HG02884 (cell line): ENCODE results near the gene MON1A.

ENCODE experiments used
- ATAC-seq: cut with Tn5 transposase; IDR thresholded peaks from one replicate; pipeline ENCODE4 v1.9.1; 2021; ENCODE audit warnings: mild to moderate bottlenecking, moderate library complexity; ENCODE audit not compliant: unreplicated experiment

MON1A gene

DNA sequence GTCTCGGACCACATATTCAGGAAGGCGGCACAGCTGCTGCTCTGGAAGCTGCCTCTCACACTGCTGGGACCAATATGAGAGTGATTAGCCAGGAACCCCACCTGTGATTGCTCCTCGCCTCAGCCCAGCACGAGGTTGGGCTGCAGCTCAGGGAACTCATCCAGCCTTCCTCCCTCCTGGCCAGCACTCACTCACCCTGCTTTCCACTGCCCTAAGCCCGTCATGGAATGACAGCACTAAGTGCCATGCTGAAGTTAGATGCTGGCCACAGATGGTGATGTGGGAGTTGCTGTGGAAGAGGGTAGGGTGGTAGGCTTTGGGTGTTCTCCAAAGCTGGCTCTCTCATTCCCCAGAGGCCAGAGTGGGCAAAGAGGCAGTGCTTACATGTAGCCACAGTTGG lies 33.3 kb downstream of the MON1A start:
- ATAC-seq = no peak

GRCh38 chr3:49895791-49896190 lies 33.8 kb downstream of the MON1A start:
- ATAC-seq = no peak

DNA sequence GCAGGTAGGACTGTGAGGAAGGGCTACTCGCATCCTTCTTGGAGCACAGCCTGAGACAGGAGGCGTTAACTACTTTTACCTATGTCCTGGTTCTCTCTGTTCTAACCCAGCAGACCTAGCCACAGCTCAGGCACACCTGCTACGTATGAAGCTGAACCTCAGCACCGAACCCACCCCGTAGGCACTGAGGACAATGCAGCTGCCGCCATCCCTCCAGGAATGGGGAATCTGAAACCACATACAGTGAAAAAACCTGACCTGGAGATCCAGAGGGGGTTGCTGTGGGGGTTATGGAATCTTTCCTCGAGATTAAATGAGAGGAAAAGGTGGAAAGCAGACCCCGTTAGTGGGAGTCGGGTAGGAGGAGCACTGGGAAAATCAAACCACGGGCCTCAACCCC lies 40.3 kb downstream of the MON1A start:
- ATAC-seq = no peak

GRCh38 chr3:49886922-49887265 lies 42.7 kb downstream of the MON1A start:
- no peak for ATAC-seq

DNA sequence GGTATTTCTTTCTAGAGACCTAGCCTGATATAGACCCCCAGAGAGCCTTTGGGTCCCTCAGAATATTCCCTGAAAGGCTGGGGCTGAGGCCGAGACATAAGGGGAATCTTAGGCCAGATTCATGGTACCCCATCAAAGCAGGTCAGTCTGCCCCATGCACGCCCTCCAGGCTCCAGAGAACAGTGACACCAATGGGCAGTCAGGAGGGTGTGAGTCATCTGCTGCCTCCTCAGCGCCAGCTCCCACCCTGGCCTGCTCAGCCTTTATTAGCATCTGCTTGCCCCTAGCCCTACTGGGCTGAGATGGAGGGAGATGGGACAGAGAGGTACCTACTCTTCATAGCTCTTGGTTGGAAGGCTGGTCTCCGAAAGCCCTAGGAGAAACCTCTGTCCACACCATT lies 45.6 kb downstream of the MON1A start:
- no peak for ATAC-seq

DNA sequence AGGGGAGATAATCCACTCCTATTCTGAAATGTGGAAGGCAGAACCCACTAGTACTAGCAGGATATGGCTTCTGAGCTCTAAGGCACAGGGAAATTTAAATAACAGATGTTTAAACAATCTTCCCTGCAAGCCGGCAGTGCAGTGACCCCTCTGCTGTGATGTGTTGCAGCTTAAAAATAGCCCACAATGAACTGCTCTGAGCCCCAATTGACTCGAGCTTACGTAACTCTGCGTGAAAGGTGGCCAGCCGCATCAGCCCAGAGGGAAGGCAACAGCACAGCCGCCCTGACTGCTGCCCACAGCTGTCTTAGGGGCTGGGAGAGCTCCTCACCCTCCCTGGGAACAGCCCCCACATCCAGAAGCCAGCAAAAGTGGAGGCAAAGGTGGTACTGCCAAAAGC lies 47.4 kb downstream of the MON1A start:
- no peak for ATAC-seq

DNA sequence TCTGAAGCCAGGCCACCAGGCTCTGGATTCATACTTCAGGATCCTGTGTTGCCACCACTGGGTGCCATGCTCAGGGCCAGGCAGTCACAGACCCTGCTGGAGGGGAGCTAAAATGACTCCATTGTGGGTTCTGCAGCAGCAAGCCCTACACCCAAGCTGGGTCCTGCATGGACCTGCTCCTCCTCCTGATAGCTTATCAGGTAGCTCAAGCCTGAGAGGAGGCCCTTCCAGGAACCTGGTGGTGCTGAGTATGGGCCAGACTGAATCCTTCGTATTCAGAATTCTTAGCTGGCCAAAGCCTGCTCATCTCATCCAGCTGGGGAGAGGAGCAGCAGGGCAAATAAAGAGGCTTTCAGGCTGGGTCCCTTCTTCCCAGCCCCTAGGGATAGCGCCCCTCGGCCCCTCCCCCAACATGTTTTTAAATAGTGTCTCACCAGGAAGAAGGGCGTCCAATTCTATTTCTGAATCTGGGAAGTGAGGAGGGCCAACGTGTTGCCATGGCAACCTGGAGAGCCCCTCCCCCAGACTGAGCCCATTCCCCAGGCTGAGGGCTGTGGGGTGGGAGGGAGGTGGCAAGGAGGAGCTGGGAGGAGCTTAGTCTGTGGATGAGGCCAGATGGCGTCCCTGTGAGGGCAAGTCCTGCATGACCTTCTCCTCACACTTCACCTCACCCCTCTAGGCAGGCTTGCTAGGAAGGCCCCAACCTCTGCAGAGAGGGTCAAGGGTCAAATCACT lies 48.9 kb downstream of the MON1A start:
- no peak for ATAC-seq

DNA sequence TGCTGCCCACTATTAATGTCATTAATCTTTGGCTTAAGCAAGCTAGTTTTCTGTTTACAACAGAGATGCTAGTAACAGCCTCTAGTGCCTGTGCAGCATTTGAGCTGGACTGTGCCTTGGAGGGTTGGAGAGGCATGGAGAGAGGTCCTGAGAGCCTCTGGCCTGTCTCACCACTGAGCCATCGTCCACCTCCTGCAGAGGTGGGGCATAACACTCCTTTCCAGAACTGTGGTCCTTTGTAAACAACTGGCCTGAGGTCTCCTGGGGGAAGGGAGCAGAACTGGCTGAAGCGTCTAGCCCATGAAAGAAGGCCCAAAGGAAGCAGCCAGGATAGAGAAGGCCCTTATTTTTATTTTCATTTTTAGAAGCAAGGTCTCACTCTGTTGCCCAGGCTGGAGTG lies 49.9 kb downstream of the MON1A start:
- no peak for ATAC-seq

DNA sequence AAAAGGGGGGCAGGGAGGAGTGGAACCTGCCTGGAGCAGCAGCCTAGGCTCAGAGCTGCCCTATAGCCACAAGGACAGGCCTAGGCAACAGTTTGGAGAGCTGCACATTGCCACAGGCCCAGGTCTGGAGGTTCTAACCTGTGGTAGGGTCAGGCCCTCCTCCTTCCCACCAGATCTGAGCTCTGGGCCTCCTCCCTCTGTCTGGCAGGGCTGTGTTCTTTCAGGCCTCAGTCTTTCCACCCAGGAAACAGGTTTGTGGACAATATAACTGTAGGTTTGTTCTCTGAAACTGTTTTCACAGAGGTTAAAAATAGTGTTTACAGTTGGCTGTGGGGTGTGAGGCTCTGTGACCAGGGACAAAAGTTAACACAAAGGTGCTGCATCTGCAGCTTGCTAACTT lies 50.9 kb downstream of the MON1A start:
- no peak for ATAC-seq

- ATAC-seq = no peak
These were observed 51.9 kb downstream of the MON1A start for GRCh38 chr3:49877716-49878115.

GRCh38 chr3:49876567-49876966 lies 53.0 kb downstream of the MON1A start:
- ATAC-seq = no peak

GRCh38 chr3:49873623-49874022 lies 56.0 kb downstream of the MON1A start:
- no peak for ATAC-seq

- ATAC-seq = no peak
These were observed 56.8 kb downstream of the MON1A start for GRCh38 chr3:49872801-49873281.

DNA sequence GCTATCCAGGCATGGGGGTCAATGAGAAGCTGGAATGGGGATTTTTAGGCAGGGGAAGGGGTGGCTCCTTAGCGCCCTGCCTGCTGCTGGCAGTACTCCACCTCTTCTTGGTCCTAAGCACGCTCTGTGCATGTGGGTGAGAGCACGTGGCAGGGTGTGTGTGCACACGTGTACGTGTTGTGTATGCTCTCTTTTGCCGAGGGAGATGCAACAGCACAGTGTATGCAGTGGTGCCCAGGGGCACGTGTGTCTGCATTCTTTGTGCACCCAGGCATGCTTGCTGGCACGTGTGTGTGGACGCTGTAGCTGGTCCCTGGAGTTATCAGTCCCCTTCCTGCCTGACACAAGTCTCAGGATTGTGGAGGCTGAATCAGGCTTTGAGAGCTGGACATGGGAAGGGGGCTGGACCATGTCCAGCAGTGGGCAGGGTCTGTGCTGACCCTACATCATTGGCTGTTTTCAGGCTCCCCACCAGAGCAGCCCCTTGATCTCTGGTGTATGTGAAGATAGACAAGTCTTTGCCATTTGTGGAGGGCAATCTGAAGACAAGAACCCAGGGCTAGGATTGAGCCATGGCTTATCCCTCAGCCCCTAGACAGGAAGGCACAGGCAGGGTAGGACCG lies 58.0 kb downstream of the MON1A start:
- no peak for ATAC-seq

- ATAC-seq = no peak
These were observed 60.0 kb downstream of the MON1A start, which contains the start of gene CAMKV for GRCh38 chr3:49869525-49870126. Gene CAMKV (minus strand): TSS chr3:49869906. CDS start chr3:49862388, 7,518 bp downstream.

DNA sequence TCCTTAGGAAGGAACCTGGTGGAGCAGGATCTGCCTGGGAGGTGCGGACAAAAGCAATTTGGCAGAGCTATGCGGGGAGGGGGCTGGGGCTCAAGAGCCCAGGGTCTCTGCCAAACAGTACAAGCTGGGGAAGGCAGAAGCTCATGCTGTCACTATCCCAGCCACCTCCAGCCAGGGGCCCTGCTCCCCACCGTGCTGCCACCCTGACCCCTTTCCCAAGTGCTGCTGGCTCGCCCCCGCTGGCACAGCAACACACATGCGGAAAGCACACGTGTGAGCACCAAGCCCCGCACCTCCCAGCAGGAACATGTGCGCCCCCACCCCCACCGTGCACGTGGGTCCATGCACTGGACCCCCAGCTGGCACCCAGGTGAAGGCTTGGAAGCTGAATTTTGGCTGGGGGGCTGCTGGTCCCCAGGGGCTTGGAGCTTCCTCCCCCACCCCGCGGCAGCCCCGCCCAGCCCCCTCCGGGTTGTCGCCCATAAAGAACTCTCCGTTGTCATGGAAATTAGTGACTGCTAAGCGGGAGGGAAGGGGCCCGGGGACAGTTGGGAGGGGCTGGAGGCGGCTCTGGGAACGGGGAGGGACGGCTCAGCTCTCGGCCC lies 60.6 kb downstream of the MON1A start:
- ATAC-seq = no peak

DNA sequence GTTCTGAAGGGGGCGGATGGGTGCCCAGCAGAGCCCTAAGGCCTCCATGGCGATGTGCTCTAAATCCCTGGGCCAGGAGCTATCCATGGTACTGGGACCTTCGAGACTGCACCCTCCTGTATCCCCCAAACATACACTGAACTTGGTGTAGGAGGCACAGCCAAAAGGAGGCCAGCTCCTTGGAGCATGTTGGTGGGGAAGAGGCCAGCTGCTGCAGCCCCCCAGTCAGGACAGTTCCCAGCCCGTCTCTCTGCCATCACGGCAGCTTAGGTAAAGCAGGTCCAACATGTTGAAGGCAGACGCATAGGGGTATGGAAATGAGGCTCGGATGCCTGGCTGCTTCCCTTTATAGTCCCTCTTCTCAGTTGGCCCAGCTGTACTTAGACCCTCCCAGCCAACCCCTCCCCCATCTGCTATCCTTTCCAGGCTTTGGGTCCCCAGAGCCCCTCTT lies 61.7 kb downstream of the MON1A start:
- ATAC-seq = no peak

DNA sequence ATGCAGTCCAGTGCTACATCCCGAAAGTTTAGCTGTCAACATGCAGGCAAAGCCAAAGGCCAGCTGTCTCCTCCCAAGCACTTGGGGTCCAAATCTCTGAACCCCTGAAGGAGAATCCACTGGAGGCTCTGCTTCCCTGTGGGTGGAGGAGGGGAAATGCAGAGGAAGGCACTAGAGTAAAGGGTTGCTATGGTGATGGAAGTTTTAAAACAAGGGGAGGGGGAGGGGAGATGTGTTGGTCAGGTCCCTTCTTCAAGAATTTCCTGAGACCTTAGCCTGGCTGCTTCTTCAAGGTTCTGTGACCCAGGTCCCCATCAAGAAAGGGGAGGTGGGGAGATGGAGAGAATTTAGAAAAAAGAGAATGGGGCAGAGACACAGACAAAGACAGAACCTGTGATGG lies 62.2 kb downstream of the MON1A start:
- ATAC-seq = no peak

- no peak for ATAC-seq
These were observed 64.3 kb downstream of the MON1A start for GRCh38 chr3:49865198-49865784.

DNA sequence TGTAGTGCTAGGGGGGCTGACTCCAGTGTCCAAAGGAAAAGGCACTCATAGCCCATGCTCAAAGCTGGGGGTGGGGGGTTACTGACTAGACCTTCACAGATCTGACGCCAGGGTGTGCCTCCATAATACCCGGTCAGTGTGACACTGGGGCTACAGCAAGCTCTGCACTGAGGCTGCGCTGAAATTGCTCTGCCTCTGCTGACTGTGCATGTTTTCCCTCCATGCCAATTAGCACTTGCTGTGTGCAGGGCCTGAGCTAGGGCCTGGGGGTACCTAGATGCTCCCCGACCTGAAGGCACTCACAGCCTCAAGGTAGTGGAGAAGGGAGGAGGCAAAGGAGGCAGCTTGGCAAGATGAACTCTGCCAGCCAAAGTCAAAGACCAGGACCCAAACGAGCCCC lies 65.1 kb downstream of the MON1A start:
- ATAC-seq = no peak

GRCh38 chr3:49859576-49860305 lies 69.9 kb downstream of the MON1A start:
- ATAC-seq = no peak
